ENCODE measurements around the gene CAPN1. TPM values are rescaled to one million over a fixed set of nuclear protein-coding genes. Genes with fewer than 3 reads are reported as not detected.

CAPN1 gene
- total and polyA plus RNA-seq, 9 of the 15 experiments (the other 6 are each of a cell fraction or from before 2014, with no cell fraction given) = 3.5 to 199 (median 61.6) TPM

DNA sequence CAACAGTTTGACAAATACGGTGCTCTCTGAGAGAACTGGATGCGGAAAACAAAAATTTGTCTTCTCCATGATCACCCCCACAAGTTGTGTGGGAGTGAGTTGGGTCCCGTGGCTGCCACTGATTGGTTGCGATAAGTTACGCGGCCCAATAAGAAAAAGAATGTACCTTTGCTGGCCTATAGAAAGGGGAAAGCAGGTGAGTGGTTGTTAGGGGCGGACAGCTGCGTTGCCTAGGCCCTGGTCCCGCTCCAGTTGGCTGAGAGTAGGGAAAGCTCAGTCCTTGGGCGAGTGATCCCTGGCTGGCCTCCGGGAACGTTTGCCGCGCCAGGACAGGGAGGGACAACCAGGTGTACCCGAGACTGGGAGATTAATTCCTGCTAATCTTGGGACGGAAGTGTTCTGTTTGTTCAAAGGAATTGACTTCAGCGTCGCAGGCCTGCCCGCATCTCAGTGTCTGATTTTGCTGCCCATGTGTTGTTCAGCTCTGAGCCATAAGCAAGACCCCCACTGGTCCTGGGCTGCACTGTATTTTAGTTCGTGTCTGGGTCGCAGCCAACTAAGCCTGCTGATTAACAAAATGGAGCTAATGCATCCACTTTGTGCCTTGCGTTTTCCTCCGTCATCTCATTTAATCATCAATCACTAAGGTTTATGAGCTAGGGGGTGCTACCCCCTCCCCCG lies 46.6 kb upstream of the CAPN1 start (continued):
- TF ChIP-seq, protein P1, sequence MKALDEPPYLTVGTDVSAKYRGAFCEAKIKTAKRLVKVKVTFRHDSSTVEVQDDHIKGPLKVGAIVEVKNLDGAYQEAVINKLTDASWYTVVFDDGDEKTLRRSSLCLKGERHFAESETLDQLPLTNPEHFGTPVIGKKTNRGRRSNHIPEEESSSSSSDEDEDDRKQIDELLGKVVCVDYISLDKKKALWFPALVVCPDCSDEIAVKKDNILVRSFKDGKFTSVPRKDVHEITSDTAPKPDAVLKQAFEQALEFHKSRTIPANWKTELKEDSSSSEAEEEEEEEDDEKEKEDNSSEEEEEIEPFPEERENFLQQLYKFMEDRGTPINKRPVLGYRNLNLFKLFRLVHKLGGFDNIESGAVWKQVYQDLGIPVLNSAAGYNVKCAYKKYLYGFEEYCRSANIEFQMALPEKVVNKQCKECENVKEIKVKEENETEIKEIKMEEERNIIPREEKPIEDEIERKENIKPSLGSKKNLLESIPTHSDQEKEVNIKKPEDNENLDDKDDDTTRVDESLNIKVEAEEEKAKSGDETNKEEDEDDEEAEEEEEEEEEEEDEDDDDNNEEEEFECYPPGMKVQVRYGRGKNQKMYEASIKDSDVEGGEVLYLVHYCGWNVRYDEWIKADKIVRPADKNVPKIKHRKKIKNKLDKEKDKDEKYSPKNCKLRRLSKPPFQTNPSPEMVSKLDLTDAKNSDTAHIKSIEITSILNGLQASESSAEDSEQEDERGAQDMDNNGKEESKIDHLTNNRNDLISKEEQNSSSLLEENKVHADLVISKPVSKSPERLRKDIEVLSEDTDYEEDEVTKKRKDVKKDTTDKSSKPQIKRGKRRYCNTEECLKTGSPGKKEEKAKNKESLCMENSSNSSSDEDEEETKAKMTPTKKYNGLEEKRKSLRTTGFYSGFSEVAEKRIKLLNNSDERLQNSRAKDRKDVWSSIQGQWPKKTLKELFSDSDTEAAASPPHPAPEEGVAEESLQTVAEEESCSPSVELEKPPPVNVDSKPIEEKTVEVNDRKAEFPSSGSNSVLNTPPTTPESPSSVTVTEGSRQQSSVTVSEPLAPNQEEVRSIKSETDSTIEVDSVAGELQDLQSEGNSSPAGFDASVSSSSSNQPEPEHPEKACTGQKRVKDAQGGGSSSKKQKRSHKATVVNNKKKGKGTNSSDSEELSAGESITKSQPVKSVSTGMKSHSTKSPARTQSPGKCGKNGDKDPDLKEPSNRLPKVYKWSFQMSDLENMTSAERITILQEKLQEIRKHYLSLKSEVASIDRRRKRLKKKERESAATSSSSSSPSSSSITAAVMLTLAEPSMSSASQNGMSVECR (CRISPR knock-in tag; IDR thresholded peaks at IDR 0.05) = no peak
- TF ChIP-seq, protein P2, sequence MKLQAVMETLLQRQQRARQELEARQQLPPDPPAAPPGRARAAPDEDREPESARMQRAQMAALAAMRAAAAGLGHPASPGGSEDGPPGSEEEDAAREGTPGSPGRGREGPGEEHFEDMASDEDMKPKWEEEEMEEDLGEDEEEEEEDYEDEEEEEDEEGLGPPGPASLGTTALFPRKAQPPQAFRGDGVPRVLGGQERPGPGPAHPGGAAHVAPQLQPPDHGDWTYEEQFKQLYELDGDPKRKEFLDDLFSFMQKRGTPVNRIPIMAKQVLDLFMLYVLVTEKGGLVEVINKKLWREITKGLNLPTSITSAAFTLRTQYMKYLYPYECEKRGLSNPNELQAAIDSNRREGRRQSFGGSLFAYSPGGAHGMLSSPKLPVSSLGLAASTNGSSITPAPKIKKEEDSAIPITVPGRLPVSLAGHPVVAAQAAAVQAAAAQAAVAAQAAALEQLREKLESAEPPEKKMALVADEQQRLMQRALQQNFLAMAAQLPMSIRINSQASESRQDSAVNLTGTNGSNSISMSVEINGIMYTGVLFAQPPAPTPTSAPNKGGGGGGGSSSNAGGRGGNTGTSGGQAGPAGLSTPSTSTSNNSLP (IDR thresholded peaks at IDR 0.05; ENCODE audit: borderline replicate concordance, low read depth, low read length) = no peak; the same call in 1 of the 2 replicates
- TF ChIP-seq KHSRP (IDR thresholded peaks at IDR 0.05) (no peak), ZNF146 (CRISPR knock-in tag; IDR thresholded peaks at IDR 0.05; ENCODE audit: unreplicated experiment) (no peak), XRCC3 (IDR thresholded peaks at IDR 0.05) (no peak), MEIS2 (IDR thresholded peaks at IDR 0.05; ENCODE audit: partially characterized antibody) (peak; percentile 19), HDAC2 (IDR thresholded peaks at IDR 0.05) (no peak), NUFIP1 (IDR thresholded peaks at IDR 0.05; ENCODE audit: partially characterized antibody) (no peak)
- TF ChIP-seq, protein P3, sequence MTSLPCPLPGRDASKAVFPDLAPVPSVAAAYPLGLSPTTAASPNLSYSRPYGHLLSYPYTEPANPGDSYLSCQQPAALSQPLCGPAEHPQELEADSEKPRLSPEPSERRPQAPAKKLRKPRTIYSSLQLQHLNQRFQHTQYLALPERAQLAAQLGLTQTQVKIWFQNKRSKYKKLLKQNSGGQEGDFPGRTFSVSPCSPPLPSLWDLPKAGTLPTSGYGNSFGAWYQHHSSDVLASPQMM (CRISPR knock-in tag; IDR thresholded peaks at IDR 0.05) = no peak
- TF ChIP-seq, protein P4, sequence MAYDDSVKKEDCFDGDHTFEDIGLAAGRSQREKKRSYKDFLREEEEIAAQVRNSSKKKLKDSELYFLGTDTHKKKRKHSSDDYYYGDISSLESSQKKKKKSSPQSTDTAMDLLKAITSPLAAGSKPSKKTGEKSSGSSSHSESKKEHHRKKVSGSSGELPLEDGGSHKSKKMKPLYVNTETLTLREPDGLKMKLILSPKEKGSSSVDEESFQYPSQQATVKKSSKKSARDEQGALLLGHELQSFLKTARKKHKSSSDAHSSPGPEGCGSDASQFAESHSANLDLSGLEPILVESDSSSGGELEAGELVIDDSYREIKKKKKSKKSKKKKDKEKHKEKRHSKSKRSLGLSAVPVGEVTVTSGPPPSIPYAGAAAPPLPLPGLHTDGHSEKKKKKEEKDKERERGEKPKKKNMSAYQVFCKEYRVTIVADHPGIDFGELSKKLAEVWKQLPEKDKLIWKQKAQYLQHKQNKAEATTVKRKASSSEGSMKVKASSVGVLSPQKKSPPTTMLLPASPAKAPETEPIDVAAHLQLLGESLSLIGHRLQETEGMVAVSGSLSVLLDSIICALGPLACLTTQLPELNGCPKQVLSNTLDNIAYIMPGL (CRISPR knock-in tag; IDR thresholded peaks at IDR 0.05) = peak; percentile 35; the same call in 1 of the 2 replicates
- TF ChIP-seq, protein P5, sequence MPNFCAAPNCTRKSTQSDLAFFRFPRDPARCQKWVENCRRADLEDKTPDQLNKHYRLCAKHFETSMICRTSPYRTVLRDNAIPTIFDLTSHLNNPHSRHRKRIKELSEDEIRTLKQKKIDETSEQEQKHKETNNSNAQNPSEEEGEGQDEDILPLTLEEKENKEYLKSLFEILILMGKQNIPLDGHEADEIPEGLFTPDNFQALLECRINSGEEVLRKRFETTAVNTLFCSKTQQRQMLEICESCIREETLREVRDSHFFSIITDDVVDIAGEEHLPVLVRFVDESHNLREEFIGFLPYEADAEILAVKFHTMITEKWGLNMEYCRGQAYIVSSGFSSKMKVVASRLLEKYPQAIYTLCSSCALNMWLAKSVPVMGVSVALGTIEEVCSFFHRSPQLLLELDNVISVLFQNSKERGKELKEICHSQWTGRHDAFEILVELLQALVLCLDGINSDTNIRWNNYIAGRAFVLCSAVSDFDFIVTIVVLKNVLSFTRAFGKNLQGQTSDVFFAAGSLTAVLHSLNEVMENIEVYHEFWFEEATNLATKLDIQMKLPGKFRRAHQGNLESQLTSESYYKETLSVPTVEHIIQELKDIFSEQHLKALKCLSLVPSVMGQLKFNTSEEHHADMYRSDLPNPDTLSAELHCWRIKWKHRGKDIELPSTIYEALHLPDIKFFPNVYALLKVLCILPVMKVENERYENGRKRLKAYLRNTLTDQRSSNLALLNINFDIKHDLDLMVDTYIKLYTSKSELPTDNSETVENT (CRISPR knock-in tag; IDR thresholded peaks at IDR 0.05) = peak; percentile 64
- TF ChIP-seq, protein P6, sequence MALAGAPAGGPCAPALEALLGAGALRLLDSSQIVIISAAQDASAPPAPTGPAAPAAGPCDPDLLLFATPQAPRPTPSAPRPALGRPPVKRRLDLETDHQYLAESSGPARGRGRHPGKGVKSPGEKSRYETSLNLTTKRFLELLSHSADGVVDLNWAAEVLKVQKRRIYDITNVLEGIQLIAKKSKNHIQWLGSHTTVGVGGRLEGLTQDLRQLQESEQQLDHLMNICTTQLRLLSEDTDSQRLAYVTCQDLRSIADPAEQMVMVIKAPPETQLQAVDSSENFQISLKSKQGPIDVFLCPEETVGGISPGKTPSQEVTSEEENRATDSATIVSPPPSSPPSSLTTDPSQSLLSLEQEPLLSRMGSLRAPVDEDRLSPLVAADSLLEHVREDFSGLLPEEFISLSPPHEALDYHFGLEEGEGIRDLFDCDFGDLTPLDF (CRISPR knock-in tag; IDR thresholded peaks at IDR 0.05) = no peak
- TF ChIP-seq, protein P7, sequence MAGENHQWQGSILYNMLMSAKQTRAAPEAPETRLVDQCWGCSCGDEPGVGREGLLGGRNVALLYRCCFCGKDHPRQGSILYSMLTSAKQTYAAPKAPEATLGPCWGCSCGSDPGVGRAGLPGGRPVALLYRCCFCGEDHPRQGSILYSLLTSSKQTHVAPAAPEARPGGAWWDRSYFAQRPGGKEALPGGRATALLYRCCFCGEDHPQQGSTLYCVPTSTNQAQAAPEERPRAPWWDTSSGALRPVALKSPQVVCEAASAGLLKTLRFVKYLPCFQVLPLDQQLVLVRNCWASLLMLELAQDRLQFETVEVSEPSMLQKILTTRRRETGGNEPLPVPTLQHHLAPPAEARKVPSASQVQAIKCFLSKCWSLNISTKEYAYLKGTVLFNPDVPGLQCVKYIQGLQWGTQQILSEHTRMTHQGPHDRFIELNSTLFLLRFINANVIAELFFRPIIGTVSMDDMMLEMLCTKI (IDR thresholded peaks at IDR 0.05; ENCODE audit: partially characterized antibody) = no peak

All from K562 (cell line).